ENCODE results near the gene EVA1A. TPM values are rescaled to one million over a fixed set of nuclear protein-coding genes. Genes with fewer than 3 reads are reported as not detected.

Gene EVA1A
- 10.0 TPM for polyA plus RNA-seq
- long read RNA-seq, donor 1, partial matches to known transcripts = 0 of 1 reads
- long read RNA-seq, donor 1, other reads (novel, unspliced or antisense) = 0 of 1 reads
- long read RNA-seq, donor 2, partial matches to known transcripts = 0 of 4 reads
- long read RNA-seq, donor 2, other reads (novel, unspliced or antisense) = 0 of 4 reads
- long read RNA-seq, donor 3 = 0 reads
- long read RNA-seq, donor 4, partial matches to known transcripts = 0 of 1 reads
- long read RNA-seq, donor 4, other reads (novel, unspliced or antisense) = 0 of 1 reads
- long read RNA-seq, donor 5 = 0 reads
- long read RNA-seq, donor 6, partial matches to known transcripts = 0 of 1 reads
- long read RNA-seq, donor 6, other reads (novel, unspliced or antisense) = 0 of 1 reads
- long read RNA-seq, donor 7, partial matches to known transcripts = 0 of 1 reads
- long read RNA-seq, donor 7, other reads (novel, unspliced or antisense) = 0 of 1 reads
- long read RNA-seq, donor 8, partial matches to known transcripts = 0 of 4 reads
- long read RNA-seq, donor 8, other reads (novel, unspliced or antisense) = 0 of 4 reads
- long read RNA-seq, donor 9, partial matches to known transcripts = 0 of 2 reads
- long read RNA-seq, donor 9, other reads (novel, unspliced or antisense) = 0 of 2 reads
- long read RNA-seq, donor 10, partial matches to known transcripts = 0 of 1 reads
- long read RNA-seq, donor 10, other reads (novel, unspliced or antisense) = 0 of 1 reads
- long read RNA-seq, donor 11, partial matches to known transcripts = 0 of 4 reads
- long read RNA-seq, donor 11, other reads (novel, unspliced or antisense) = 0 of 4 reads

DNA sequence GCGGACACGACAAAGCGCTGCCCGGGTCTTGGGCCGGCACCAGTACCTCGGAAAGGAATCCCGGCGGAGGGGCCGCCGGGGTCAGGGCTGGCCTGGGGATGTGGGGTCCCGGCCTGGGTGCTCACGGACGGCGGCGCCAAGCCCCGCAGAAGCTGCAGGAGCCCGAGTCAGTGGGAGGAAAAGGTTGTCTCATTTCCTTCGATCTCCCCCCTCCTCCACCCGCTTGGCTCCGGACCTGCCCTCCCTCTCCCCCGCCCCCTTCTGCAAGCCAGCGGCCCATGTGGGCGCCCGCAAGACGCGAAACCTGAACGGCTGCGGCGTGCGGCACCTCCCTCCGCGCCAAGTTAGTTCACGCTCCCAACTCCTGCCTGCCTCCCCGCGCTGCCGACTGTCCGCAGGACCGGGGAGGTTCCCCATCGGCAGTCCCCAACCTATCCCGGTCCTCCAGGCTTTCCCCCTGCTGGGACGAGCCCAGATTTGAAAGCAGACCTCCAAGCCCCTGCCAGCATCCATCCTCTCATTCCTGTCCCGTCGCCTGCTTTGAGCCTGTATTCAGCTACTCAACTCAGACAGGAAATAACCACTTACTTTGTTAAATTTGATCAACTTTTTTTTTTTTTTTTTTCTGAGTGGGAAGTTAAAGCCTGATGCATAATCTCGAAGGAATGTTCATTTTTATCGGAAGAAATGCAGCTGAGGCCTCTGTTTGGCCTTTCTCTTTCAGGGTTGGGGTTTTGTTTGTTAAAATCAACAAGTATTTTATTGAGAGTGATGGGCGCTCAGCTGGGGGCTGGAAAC lies at the start of gene EVA1A:
Gene EVA1A (minus strand): TSS at position 172 of the 798 bp plus-strand sequence. CDS start 42,799 bp downstream, outside the sequence.
- H3K27ac ChIP-seq (ENCODE audit: low read length) = peak within 1 kb of the TSS; percentile 81
- H3K4me3 ChIP-seq (ENCODE audit: low read length) = peak within 1 kb of the TSS; percentile 77
- WGBS (ENCODE audit: insufficient coverage, low lambda C conversion rate) = 13% methylated on average over 3 of the region's 46 CpGs
- peaks cover 18% of the 10 kb centered on the region for H3K4me1 ChIP-seq (ENCODE audit: control insufficient read depth, insufficient read depth, low read length)
- H3K36me3 ChIP-seq (ENCODE audit: control insufficient read depth, insufficient read depth, low read length) = peaks cover 2% of the 10 kb centered on the region
- DNase-seq = peak; percentile 52 to 84
- no peaks in the 10 kb centered on the region for H3K9me3 ChIP-seq (ENCODE audit: control insufficient read depth, low read depth, low read length)
- no peaks in the 10 kb centered on the region for H3K27me3 ChIP-seq (ENCODE audit: control insufficient read depth, insufficient read depth, low read length)

- H3K27me3 ChIP-seq (ENCODE audit: control insufficient read depth, insufficient read depth, low read length) = no peaks in the 10 kb centered on the region
Measured at GRCh38 chr2:75609937-75610508, 49.3 kb upstream of the EVA1A start.

DNA sequence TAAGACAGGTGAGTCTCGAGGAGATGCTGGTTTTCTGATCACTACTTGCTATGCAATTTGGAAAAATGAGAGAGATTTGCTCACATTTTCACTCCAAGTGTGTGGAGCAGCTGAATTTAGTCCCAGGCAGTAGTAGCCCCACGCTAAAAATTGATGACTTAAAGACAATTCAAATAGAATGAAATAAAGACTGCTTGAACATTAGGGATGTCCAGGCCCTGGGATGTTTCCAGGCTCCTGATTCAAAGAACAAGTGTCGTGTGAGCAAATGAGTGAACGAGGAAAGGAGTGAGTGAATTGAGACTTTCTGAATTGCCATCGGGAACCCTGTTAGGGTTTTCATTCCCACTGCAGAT lies 48.6 kb upstream of the EVA1A start:
- Histone ChIP-seq H3K4me3 (ENCODE audit: low read length) (no peak overlapping the region), H3K4me1 (ENCODE audit: control insufficient read depth, insufficient read depth, low read length) (peaks cover 16% of the 10 kb centered on the region), H3K9me3 (ENCODE audit: control insufficient read depth, low read depth, low read length) (no peaks in the 10 kb centered on the region), H3K27me3 (ENCODE audit: control insufficient read depth, insufficient read depth, low read length) (no peaks in the 10 kb centered on the region), H3K36me3 (ENCODE audit: control insufficient read depth, insufficient read depth, low read length) (no peaks in the 10 kb centered on the region), H3K27ac (ENCODE audit: low read length) (no peak overlapping the region)
- DNase-seq = no peak
- whole genome bisulfite sequencing (ENCODE audit: insufficient coverage, low lambda C conversion rate) = 100% methylated on average over 1 of the region's 5 CpGs

More at GRCh38 chr2:75609937-75610508, 49.3 kb upstream of the EVA1A start:
- Histone ChIP-seq H3K4me1 (ENCODE audit: control insufficient read depth, insufficient read depth, low read length) (peaks cover 21% of the 10 kb centered on the region), H3K27ac (ENCODE audit: low read length) (no peak overlapping the region), H3K4me3 (ENCODE audit: low read length) (no peak overlapping the region), H3K9me3 (ENCODE audit: control insufficient read depth, low read depth, low read length) (no peaks in the 10 kb centered on the region), H3K36me3 (ENCODE audit: control insufficient read depth, insufficient read depth, low read length) (no peaks in the 10 kb centered on the region)
- DNase-seq = no peak
- WGBS (ENCODE audit: insufficient coverage, low lambda C conversion rate) = no CpG with 5 or more reads among the region's 7 CpGs

GRCh38 chr2:75608684-75609333 lies 48.1 kb upstream of the EVA1A start:
- WGBS (ENCODE audit: insufficient coverage, low lambda C conversion rate) = no CpG with 5 or more reads among the region's 25 CpGs
- peak overlapping the region; percentile 64 for H3K27ac ChIP-seq (ENCODE audit: low read length)
- H3K4me3 ChIP-seq (ENCODE audit: low read length) = peak overlapping the region; percentile 19
- peaks cover 15% of the 10 kb centered on the region for H3K4me1 ChIP-seq (ENCODE audit: control insufficient read depth, insufficient read depth, low read length)
- peak; percentile 64 to 69 for DNase-seq
- no peaks in the 10 kb centered on the region for H3K27me3 ChIP-seq (ENCODE audit: control insufficient read depth, insufficient read depth, low read length)
- H3K36me3 ChIP-seq (ENCODE audit: control insufficient read depth, insufficient read depth, low read length) = no peaks in the 10 kb centered on the region
- no peaks in the 10 kb centered on the region for H3K9me3 ChIP-seq (ENCODE audit: control insufficient read depth, low read depth, low read length)

- H3K4me3 ChIP-seq (ENCODE audit: low read length) = no peak overlapping the region
- H3K27ac ChIP-seq (ENCODE audit: low read length) = peak overlapping the region; percentile 64
- no peaks in the 10 kb centered on the region for H3K36me3 ChIP-seq (ENCODE audit: control insufficient read depth, insufficient read depth, low read length)
- peaks cover 18% of the 10 kb centered on the region for H3K4me1 ChIP-seq (ENCODE audit: control insufficient read depth, insufficient read depth, low read length)
- H3K9me3 ChIP-seq (ENCODE audit: control insufficient read depth, low read depth, low read length) = no peaks in the 10 kb centered on the region
- 77% methylated on average over 2 of the region's 7 CpGs for WGBS (ENCODE audit: insufficient coverage, low lambda C conversion rate)
- DNase-seq = peak; percentile 51 to 78
- H3K27me3 ChIP-seq (ENCODE audit: control insufficient read depth, insufficient read depth, low read length) = no peaks in the 10 kb centered on the region
Measured at GRCh38 chr2:75607988-75608683, 47.4 kb upstream of the EVA1A start.

DNA sequence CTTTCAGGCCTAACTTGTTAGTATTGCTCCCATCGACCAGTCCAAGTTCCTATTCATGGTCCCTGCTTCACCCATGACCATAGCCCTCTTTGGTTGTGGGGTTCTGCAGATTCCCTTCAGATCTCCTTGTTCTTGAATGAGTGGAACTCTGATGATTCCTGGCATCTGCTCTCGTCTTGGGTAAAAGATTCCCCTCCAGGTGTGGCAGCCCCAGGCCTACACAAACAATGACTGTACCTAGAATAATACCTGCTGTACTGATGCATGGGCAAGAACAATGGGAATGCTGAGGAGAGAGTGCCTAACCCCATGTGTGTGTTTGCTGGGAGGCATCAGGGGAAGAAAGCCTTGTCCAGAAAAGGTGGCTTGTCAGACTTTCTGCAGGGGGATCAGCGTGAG lies 46.7 kb upstream of the EVA1A start:
- 80% methylated on average over 1 of the region's 3 CpGs for WGBS (ENCODE audit: insufficient coverage, low lambda C conversion rate)
- no peak overlapping the region for H3K27ac ChIP-seq (ENCODE audit: low read length)

GRCh38 chr2:75606761-75607399 lies 46.1 kb upstream of the EVA1A start:
- no peaks in the 10 kb centered on the region for H3K36me3 ChIP-seq (ENCODE audit: control insufficient read depth, insufficient read depth, low read length)
- no CpG with 5 or more reads among the region's 8 CpGs for WGBS (ENCODE audit: insufficient coverage, low lambda C conversion rate)
- H3K27me3 ChIP-seq (ENCODE audit: control insufficient read depth, insufficient read depth, low read length) = no peaks in the 10 kb centered on the region
- no peak for DNase-seq
- H3K27ac ChIP-seq (ENCODE audit: low read length) = peak overlapping the region; percentile 26
- H3K9me3 ChIP-seq (ENCODE audit: control insufficient read depth, low read depth, low read length) = no peaks in the 10 kb centered on the region
- H3K4me3 ChIP-seq (ENCODE audit: low read length) = no peak overlapping the region
- peaks cover 23% of the 10 kb centered on the region for H3K4me1 ChIP-seq (ENCODE audit: control insufficient read depth, insufficient read depth, low read length)

More for the DNA sequence above, 46.7 kb upstream of the EVA1A start:
- Histone ChIP-seq H3K4me1 (ENCODE audit: control insufficient read depth, insufficient read depth, low read length) (peaks cover 20% of the 10 kb centered on the region), H3K4me3 (ENCODE audit: low read length) (no peak overlapping the region), H3K9me3 (ENCODE audit: control insufficient read depth, low read depth, low read length) (no peaks in the 10 kb centered on the region), H3K27me3 (ENCODE audit: control insufficient read depth, insufficient read depth, low read length) (no peaks in the 10 kb centered on the region), H3K36me3 (ENCODE audit: control insufficient read depth, insufficient read depth, low read length) (no peaks in the 10 kb centered on the region)
- DNase-seq = no peak

GRCh38 chr2:75605770-75606529 lies 45.2 kb upstream of the EVA1A start:
- no peaks in the 10 kb centered on the region for H3K36me3 ChIP-seq (ENCODE audit: control insufficient read depth, insufficient read depth, low read length)
- H3K4me3 ChIP-seq (ENCODE audit: low read length) = no peak overlapping the region
- H3K27me3 ChIP-seq (ENCODE audit: control insufficient read depth, insufficient read depth, low read length) = no peaks in the 10 kb centered on the region
- DNase-seq = peak; percentile 66 to 72
- peak overlapping the region; percentile 69 for H3K27ac ChIP-seq (ENCODE audit: low read length)
- no CpG with 5 or more reads among the region's 6 CpGs for WGBS (ENCODE audit: insufficient coverage, low lambda C conversion rate)
- H3K9me3 ChIP-seq (ENCODE audit: control insufficient read depth, low read depth, low read length) = no peaks in the 10 kb centered on the region
- H3K4me1 ChIP-seq (ENCODE audit: control insufficient read depth, insufficient read depth, low read length) = peaks cover 28% of the 10 kb centered on the region

All from large intestine (tissue), 12 donors.